H1 (cell line): ENCODE measurements around the gene PLCL1.

ENCODE experiments used
- BACH1 ChIP-seq: IDR thresholded peaks from 2 replicates; pipeline ENCODE4 v1.6.1; 2012; ENCODE audit warnings: low read length, improper control_type of control experiment
- CBX8 ChIP-seq: fragments of 300-800, 300-1000 bp; sonication (generic); IDR thresholded peaks from 2 replicates; pipeline ENCODE4 v1.7.1; 2016; ENCODE audit warnings: low read depth, low read length, borderline replicate concordance
- POLR2A ChIP-seq, 2 experiments: IDR thresholded peaks; 1 replicate in 1 of 2; 2 replicates in 1 of 2; pipeline ENCODE4 v1.6.1; 2011; ENCODE audit warnings: low read depth in 2 of 2, low read length in 2 of 2, mild to moderate bottlenecking in 2 of 2; ENCODE audit errors: control extremely low read depth in 1 of 2
- ZNF274 ChIP-seq: IDR thresholded peaks from 2 replicates; pipeline ENCODE4 v1.7.0; 2012; ENCODE audit warnings: low read length, borderline replicate concordance; ENCODE audit errors: extremely low read depth
- TF ChIP-seq, protein P1 (sequence below), 3 experiments: IDR thresholded peaks; 1 replicate in 2 of 3; 2 replicates in 1 of 3; pipeline versions ENCODE4 v1.5.1 to v1.6.1; 2011; ENCODE audit warnings: low read length in 3 of 3, mild to moderate bottlenecking in 3 of 3, inconsistent platforms in 2 of 3, low read depth in 1 of 3, moderate library complexity in 1 of 3; ENCODE audit not compliant: insufficient read depth in 1 of 3; ENCODE audit errors: control extremely low read depth in 1 of 3
- TF ChIP-seq, protein P2 (sequence below): IDR thresholded peaks from 2 replicates; pipeline ENCODE4 v1.6.1; 2012; ENCODE audit warnings: low read length, inconsistent platforms
- TF ChIP-seq, protein P3 (sequence below): IDR thresholded peaks from 2 replicates; pipeline ENCODE4 v1.6.1; 2011; ENCODE audit warnings: low read depth, mild to moderate bottlenecking, low read length; ENCODE audit not compliant: insufficient read depth

DNA sequence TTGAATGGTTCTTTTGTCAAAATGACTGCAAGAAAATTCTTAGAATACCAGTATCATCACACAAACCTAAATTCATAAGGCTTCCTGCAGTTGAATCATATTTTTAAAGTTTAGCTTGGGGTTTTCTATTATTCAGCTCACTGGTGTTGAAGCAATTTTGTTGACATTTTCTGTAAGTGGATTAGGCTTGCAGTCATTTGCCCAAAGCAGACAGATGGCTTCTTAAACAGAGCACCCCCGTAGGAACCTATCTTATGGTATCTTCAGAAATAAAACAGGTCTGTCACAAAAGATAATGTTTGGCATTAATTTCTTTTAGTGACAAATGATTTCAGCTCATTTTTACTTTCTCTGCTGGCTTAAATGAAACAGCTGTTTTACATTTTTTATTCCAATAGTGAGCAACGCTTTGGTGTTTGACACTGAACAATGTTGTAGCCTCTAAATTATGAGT is 331.1 kb downstream of the PLCL1 start:
- no peak for TF ChIP-seq POLR2A (IDR thresholded peaks at IDR 0.05; ENCODE audit: control extremely low read depth in 1 of 2, low read depth in 2 of 2, low read length in 2 of 2)
- TF ChIP-seq ZNF274, result no peak
- TF ChIP-seq, protein P1, sequence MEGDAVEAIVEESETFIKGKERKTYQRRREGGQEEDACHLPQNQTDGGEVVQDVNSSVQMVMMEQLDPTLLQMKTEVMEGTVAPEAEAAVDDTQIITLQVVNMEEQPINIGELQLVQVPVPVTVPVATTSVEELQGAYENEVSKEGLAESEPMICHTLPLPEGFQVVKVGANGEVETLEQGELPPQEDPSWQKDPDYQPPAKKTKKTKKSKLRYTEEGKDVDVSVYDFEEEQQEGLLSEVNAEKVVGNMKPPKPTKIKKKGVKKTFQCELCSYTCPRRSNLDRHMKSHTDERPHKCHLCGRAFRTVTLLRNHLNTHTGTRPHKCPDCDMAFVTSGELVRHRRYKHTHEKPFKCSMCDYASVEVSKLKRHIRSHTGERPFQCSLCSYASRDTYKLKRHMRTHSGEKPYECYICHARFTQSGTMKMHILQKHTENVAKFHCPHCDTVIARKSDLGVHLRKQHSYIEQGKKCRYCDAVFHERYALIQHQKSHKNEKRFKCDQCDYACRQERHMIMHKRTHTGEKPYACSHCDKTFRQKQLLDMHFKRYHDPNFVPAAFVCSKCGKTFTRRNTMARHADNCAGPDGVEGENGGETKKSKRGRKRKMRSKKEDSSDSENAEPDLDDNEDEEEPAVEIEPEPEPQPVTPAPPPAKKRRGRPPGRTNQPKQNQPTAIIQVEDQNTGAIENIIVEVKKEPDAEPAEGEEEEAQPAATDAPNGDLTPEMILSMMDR (IDR thresholded peaks at IDR 0.05; ENCODE audit: control extremely low read depth in 1 of 3, insufficient read depth in 1 of 3, low read depth in 1 of 3, low read length in 3 of 3), result no peak
- TF ChIP-seq, protein P2, sequence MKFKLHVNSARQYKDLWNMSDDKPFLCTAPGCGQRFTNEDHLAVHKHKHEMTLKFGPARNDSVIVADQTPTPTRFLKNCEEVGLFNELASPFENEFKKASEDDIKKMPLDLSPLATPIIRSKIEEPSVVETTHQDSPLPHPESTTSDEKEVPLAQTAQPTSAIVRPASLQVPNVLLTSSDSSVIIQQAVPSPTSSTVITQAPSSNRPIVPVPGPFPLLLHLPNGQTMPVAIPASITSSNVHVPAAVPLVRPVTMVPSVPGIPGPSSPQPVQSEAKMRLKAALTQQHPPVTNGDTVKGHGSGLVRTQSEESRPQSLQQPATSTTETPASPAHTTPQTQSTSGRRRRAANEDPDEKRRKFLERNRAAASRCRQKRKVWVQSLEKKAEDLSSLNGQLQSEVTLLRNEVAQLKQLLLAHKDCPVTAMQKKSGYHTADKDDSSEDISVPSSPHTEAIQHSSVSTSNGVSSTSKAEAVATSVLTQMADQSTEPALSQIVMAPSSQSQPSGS, result no peak
- TF ChIP-seq, protein P3, sequence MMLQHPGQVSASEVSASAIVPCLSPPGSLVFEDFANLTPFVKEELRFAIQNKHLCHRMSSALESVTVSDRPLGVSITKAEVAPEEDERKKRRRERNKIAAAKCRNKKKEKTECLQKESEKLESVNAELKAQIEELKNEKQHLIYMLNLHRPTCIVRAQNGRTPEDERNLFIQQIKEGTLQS, result no peak
- no peak for TF ChIP-seq CBX8
- no peak for TF ChIP-seq BACH1
